Measurements from ENCODE around the gene ACP7.

ACP7 gene

GRCh38 chr19:39154100-39154628 lies 70.0 kb downstream of the ACP7 start:
- Histone ChIP-seq H3K4me1 (ENCODE audit: control insufficient read depth, insufficient read depth, low read length) (peaks cover 6% of the 10 kb centered on the region), H3K4me3 (ENCODE audit: low read length) (no peak overlapping the region), H3K27ac (ENCODE audit: low read depth, low read length) (no peak overlapping the region), H3K9ac (ENCODE audit: low read length) (no peak overlapping the region), H3K36me3 (ENCODE audit: control insufficient read depth, insufficient read depth, low read length) (no peaks in the 10 kb centered on the region), H3K27me3 (ENCODE audit: control insufficient read depth, insufficient read depth, low read length) (no peaks in the 10 kb centered on the region)

- Histone ChIP-seq H3K4me1 (ENCODE audit: control insufficient read depth, insufficient read depth, low read length) (peaks cover 6% of the 10 kb centered on the region), H3K36me3 (ENCODE audit: control insufficient read depth, insufficient read depth, low read length) (no peaks in the 10 kb centered on the region), H3K27me3 (ENCODE audit: control insufficient read depth, insufficient read depth, low read length) (no peaks in the 10 kb centered on the region), H3K9ac (ENCODE audit: low read length) (no peak overlapping the region), H3K27ac (ENCODE audit: low read depth, low read length) (no peak overlapping the region), H3K4me3 (ENCODE audit: low read length) (no peak overlapping the region)
These were observed 70.5 kb downstream of the ACP7 start for GRCh38 chr19:39154629-39155100.

- H3K4me3 ChIP-seq (ENCODE audit: low read length) = no peak overlapping the region
- H3K36me3 ChIP-seq (ENCODE audit: control insufficient read depth, insufficient read depth, low read length) = no peaks in the 10 kb centered on the region
- H3K27me3 ChIP-seq (ENCODE audit: control insufficient read depth, insufficient read depth, low read length) = no peaks in the 10 kb centered on the region
- H3K4me1 ChIP-seq (ENCODE audit: control insufficient read depth, insufficient read depth, low read length) = peaks cover 9% of the 10 kb centered on the region
- no peak overlapping the region for H3K9ac ChIP-seq (ENCODE audit: low read length)
- H3K27ac ChIP-seq (ENCODE audit: low read depth, low read length) = no peak overlapping the region
These were observed 71.0 kb downstream of the ACP7 start for GRCh38 chr19:39155114-39155700.

GRCh38 chr19:39155741-39156140 lies 71.6 kb downstream of the ACP7 start:
- H3K9ac ChIP-seq (ENCODE audit: low read length) = no peak overlapping the region
- H3K4me3 ChIP-seq (ENCODE audit: low read length) = no peak overlapping the region
- no peak overlapping the region for H3K27ac ChIP-seq (ENCODE audit: low read depth, low read length)
- no peaks in the 10 kb centered on the region for H3K36me3 ChIP-seq (ENCODE audit: control insufficient read depth, insufficient read depth, low read length)
- peaks cover 14% of the 10 kb centered on the region for H3K4me1 ChIP-seq (ENCODE audit: control insufficient read depth, insufficient read depth, low read length)
- H3K27me3 ChIP-seq (ENCODE audit: control insufficient read depth, insufficient read depth, low read length) = no peaks in the 10 kb centered on the region

GRCh38 chr19:39156326-39157230 lies 72.4 kb downstream of the ACP7 start:
- Histone ChIP-seq H3K4me1 (ENCODE audit: control insufficient read depth, insufficient read depth, low read length) (peaks cover 19% of the 10 kb centered on the region), H3K4me3 (ENCODE audit: low read length) (no peak overlapping the region), H3K27ac (ENCODE audit: low read depth, low read length) (no peak overlapping the region), H3K27me3 (ENCODE audit: control insufficient read depth, insufficient read depth, low read length) (no peaks in the 10 kb centered on the region), H3K36me3 (ENCODE audit: control insufficient read depth, insufficient read depth, low read length) (no peaks in the 10 kb centered on the region), H3K9ac (ENCODE audit: low read length) (no peak overlapping the region)

GRCh38 chr19:39157275-39157996 lies 73.3 kb downstream of the ACP7 start:
- H3K9ac ChIP-seq (ENCODE audit: low read length) = no peak overlapping the region
- peaks cover 19% of the 10 kb centered on the region for H3K4me1 ChIP-seq (ENCODE audit: control insufficient read depth, insufficient read depth, low read length)
- no peaks in the 10 kb centered on the region for H3K36me3 ChIP-seq (ENCODE audit: control insufficient read depth, insufficient read depth, low read length)
- no peaks in the 10 kb centered on the region for H3K27me3 ChIP-seq (ENCODE audit: control insufficient read depth, insufficient read depth, low read length)
- no peak overlapping the region for H3K27ac ChIP-seq (ENCODE audit: low read depth, low read length)
- no peak overlapping the region for H3K4me3 ChIP-seq (ENCODE audit: low read length)

- H3K27ac ChIP-seq (ENCODE audit: low read depth, low read length) = no peak overlapping the region
- peaks cover 19% of the 10 kb centered on the region for H3K4me1 ChIP-seq (ENCODE audit: control insufficient read depth, insufficient read depth, low read length)
- no peak overlapping the region for H3K9ac ChIP-seq (ENCODE audit: low read length)
- no peaks in the 10 kb centered on the region for H3K27me3 ChIP-seq (ENCODE audit: control insufficient read depth, insufficient read depth, low read length)
- no peaks in the 10 kb centered on the region for H3K36me3 ChIP-seq (ENCODE audit: control insufficient read depth, insufficient read depth, low read length)
- H3K4me3 ChIP-seq (ENCODE audit: low read length) = no peak overlapping the region
These were observed 73.8 kb downstream of the ACP7 start for GRCh38 chr19:39157997-39158389.

GRCh38 chr19:39158646-39159260 lies 74.6 kb downstream of the ACP7 start:
- Histone ChIP-seq H3K4me3 (ENCODE audit: low read length) (no peak overlapping the region), H3K27me3 (ENCODE audit: control insufficient read depth, insufficient read depth, low read length) (no peaks in the 10 kb centered on the region), H3K9ac (ENCODE audit: low read length) (no peak overlapping the region), H3K4me1 (ENCODE audit: control insufficient read depth, insufficient read depth, low read length) (peaks cover 19% of the 10 kb centered on the region), H3K27ac (ENCODE audit: low read depth, low read length) (no peak overlapping the region), H3K36me3 (ENCODE audit: control insufficient read depth, insufficient read depth, low read length) (no peaks in the 10 kb centered on the region)

- Histone ChIP-seq H3K4me3 (ENCODE audit: low read length) (no peak overlapping the region), H3K27me3 (ENCODE audit: control insufficient read depth, insufficient read depth, low read length) (no peaks in the 10 kb centered on the region), H3K27ac (ENCODE audit: low read depth, low read length) (peak overlapping the region; percentile 73), H3K36me3 (ENCODE audit: control insufficient read depth, insufficient read depth, low read length) (no peaks in the 10 kb centered on the region), H3K9ac (ENCODE audit: low read length) (no peak overlapping the region), H3K4me1 (ENCODE audit: control insufficient read depth, insufficient read depth, low read length) (peaks cover 19% of the 10 kb centered on the region)
These were observed 76.3 kb downstream of the ACP7 start for GRCh38 chr19:39160523-39160861.
